GM12801 (cell line): Measurements from ENCODE around the gene TLE7.

Source experiments
- TF ChIP-seq, protein P1 (sequence below): IDR thresholded peaks from one replicate; pipeline ENCODE4 v1.5.1; 2011; ENCODE audit warnings: control low read depth; ENCODE audit not compliant: insufficient read length; ENCODE audit errors: extremely low read depth

TLE7 gene

DNA sequence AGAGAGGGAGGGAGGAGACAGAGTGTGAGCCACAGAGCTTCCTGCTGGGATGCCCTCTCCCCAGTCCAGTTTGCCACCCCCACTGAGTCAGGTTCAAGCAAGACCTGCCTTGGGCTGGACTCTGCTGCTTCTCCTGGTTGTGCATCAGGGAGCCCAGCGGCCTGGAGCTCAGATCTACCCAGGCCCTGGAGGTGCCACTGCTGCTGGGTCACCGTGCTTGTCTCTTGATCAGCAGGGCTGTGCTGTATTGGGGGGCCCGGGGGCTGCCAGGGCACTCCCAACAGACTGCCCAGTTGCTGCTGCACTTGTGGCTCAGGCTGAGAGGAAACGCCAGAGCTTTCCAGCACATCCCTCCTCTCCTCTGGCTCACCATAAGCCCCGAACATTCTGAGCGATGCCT, 8.9 kb downstream of the TLE7 start:
- TF ChIP-seq, protein P1, sequence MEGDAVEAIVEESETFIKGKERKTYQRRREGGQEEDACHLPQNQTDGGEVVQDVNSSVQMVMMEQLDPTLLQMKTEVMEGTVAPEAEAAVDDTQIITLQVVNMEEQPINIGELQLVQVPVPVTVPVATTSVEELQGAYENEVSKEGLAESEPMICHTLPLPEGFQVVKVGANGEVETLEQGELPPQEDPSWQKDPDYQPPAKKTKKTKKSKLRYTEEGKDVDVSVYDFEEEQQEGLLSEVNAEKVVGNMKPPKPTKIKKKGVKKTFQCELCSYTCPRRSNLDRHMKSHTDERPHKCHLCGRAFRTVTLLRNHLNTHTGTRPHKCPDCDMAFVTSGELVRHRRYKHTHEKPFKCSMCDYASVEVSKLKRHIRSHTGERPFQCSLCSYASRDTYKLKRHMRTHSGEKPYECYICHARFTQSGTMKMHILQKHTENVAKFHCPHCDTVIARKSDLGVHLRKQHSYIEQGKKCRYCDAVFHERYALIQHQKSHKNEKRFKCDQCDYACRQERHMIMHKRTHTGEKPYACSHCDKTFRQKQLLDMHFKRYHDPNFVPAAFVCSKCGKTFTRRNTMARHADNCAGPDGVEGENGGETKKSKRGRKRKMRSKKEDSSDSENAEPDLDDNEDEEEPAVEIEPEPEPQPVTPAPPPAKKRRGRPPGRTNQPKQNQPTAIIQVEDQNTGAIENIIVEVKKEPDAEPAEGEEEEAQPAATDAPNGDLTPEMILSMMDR: no peak

DNA sequence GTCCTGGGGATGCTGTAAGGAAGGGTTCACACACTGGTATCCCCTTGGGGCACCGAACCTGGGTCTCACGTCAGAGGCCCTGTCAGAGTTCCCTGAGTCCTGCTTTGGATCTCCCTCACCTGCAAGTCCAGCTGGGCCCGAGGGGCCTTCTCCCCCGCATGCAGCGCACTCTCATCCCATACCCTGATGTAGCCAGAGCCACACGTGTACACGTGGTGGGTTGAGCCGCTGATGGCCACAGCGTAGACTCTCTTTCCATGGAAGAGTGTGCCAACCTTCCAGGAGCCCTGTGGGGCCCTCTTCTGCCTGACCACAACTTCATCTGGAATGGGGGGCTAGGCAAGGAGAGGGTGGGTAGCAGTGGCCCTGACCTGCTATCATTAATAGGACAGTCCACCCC, 9.9 kb downstream of the TLE7 start:
- TF ChIP-seq, protein P1: no peak

GRCh38 chr16:71431176-71431575, 10.7 kb downstream of the TLE7 start:
- TF ChIP-seq, protein P1: no peak

GRCh38 chr16:71430744-71431143, 11.1 kb downstream of the TLE7 start:
- TF ChIP-seq, protein P1: no peak

GRCh38 chr16:71429581-71429980, 12.3 kb downstream of the TLE7 start:
- TF ChIP-seq, protein P1: no peak

DNA sequence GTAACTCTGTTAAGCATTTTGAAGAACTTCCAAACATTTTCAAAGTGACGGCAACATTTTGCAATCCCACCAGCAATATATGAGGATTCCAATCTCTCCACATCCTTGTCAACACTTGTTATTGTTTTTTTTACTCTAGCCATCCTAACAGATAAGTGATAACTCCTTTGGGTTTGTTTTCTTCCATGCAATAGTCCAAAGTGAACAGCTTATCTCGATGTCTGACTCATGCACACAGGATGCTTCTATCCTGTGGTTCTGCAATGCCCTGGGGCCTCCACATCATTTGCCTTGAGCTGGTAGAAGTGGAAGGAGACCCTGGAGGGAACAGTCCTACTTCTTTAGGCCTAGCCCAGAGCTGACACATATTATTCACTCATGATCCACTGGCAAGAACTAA, 13.0 kb downstream of the TLE7 start:
- TF ChIP-seq, protein P1: no peak

DNA sequence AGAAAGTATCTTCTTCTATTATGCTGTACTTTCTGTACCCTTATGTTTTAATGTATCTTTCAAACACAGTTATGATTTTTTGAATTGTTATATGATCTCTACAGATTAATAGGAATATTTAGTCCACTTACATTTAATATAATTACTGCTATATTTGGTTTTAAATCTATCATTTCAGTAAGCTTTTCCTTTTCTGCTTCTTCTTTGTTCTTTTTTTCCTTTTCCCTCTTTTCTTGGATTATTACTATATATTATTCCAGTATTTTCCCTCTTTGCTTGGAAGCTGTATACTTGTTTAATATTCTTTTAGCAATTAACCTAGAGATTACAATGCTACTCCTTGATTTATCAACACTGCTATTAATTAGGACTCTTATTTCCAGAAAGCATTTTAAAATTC, 13.5 kb downstream of the TLE7 start:
- TF ChIP-seq, protein P1: no peak

GRCh38 chr16:71426880-71427615, 14.8 kb downstream of the TLE7 start:
- TF ChIP-seq, protein P1: no peak
